ENCODE results near the gene RPP40. TPM values are rescaled to one million over a fixed set of nuclear protein-coding genes. Genes with fewer than 3 reads are reported as not detected.

RPP40 gene
- total RNA-seq, 6 experiments from 2014 or later = 11.2 to 18.2 (median 16.8) TPM

DNA sequence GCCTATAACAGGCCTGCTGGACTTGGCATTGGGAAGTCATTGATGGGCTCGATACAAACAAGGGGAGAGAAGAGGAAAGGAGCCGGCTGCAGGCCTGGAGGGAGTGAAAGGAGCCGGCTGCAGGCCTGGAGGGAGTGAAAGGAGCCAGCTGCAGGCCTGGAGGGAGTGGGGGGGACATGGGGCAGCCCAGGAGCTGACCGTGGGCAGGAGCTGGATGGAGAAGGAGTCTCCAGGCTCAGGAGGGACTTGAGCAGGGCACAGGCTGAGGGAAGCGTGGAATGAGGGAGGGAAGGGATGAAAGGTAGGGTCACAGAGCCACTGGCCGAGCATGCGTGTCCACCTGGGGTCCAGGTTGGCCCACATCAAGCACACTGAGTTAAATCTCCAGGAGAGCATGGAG is 32.0 kb downstream of the RPP40 start:
- H3K4me3 Mint-ChIP-seq = no peak overlapping the region
- H3K4me1 Mint-ChIP-seq (ENCODE audit: low read depth) = peaks cover 24% of the 10 kb centered on the region; the same call in 1 of the 2 replicates
- peaks cover 6% of the 10 kb centered on the region for H3K9me3 Mint-ChIP-seq
- H3K27ac Mint-ChIP-seq = no peak overlapping the region
- H3K36me3 Mint-ChIP-seq (ENCODE audit: low read depth) = peaks cover 6% of the 10 kb centered on the region; the same call in 1 of the 2 replicates
- peaks cover 7% of the 10 kb centered on the region; the same call in 1 of the 2 replicates for H3K27me3 Mint-ChIP-seq (ENCODE audit: insufficient read depth)
- TF ChIP-seq CTCF (IDR thresholded peaks at IDR 0.05) = no peak
- DNase-seq = no peak

GRCh38 chr6:4970739-4971395 is 33.0 kb downstream of the RPP40 start:
- peaks cover 8% of the 10 kb centered on the region for H3K27me3 Mint-ChIP-seq (ENCODE audit: insufficient read depth)
- DNase-seq = no peak
- H3K4me3 Mint-ChIP-seq = no peak overlapping the region
- H3K9me3 Mint-ChIP-seq = no peaks in the 10 kb centered on the region
- TF ChIP-seq CTCF (IDR thresholded peaks at IDR 0.05) = no peak
- H3K27ac Mint-ChIP-seq = no peak overlapping the region
- H3K4me1 Mint-ChIP-seq (ENCODE audit: low read depth) = peaks cover 24% of the 10 kb centered on the region; the same call in 1 of the 2 replicates
- H3K36me3 Mint-ChIP-seq (ENCODE audit: low read depth) = no peaks in the 10 kb centered on the region

GRCh38 chr6:4969609-4970285 is 34.1 kb downstream of the RPP40 start:
- Mint-ChIP-seq H3K4me3 (no peak overlapping the region), H3K4me1 (ENCODE audit: low read depth) (peaks cover 24% of the 10 kb centered on the region; the same call in 1 of the 2 replicates), H3K9me3 (no peaks in the 10 kb centered on the region), H3K27ac (no peak overlapping the region), H3K27me3 (ENCODE audit: insufficient read depth) (peaks cover 9% of the 10 kb centered on the region), H3K36me3 (ENCODE audit: low read depth) (no peaks in the 10 kb centered on the region)
- TF ChIP-seq CTCF (IDR thresholded peaks at IDR 0.05) = no peak
- DNase-seq = no peak

- H3K4me3 Mint-ChIP-seq = no peak overlapping the region
- TF ChIP-seq CTCF (IDR thresholded peaks at IDR 0.05) = no peak
- peaks cover 17% of the 10 kb centered on the region; the same call in 1 of the 2 replicates for H3K4me1 Mint-ChIP-seq (ENCODE audit: low read depth)
- H3K27me3 Mint-ChIP-seq (ENCODE audit: insufficient read depth) = peaks cover 7% of the 10 kb centered on the region
- no peak overlapping the region for H3K27ac Mint-ChIP-seq
- DNase-seq = no peak
- no peaks in the 10 kb centered on the region for H3K36me3 Mint-ChIP-seq (ENCODE audit: low read depth)
- no peaks in the 10 kb centered on the region for H3K9me3 Mint-ChIP-seq
These were observed 36.4 kb downstream of the RPP40 start for GRCh38 chr6:4967301-4968030.

GRCh38 chr6:4965562-4966389 is 38.1 kb downstream of the RPP40 start:
- no peak for DNase-seq
- peaks cover 16% of the 10 kb centered on the region; the same call in 1 of the 2 replicates for H3K4me1 Mint-ChIP-seq (ENCODE audit: low read depth)
- no peak for TF ChIP-seq CTCF (IDR thresholded peaks at IDR 0.05)
- no peak overlapping the region for H3K27ac Mint-ChIP-seq
- H3K27me3 Mint-ChIP-seq (ENCODE audit: insufficient read depth) = peaks cover 4% of the 10 kb centered on the region
- no peaks in the 10 kb centered on the region for H3K36me3 Mint-ChIP-seq (ENCODE audit: low read depth)
- no peak overlapping the region for H3K4me3 Mint-ChIP-seq
- H3K9me3 Mint-ChIP-seq = no peaks in the 10 kb centered on the region

Measured in HFFc6 (cell line).